Stimulated activated CD4-positive, alpha-beta T cell treated with anti-CD3 and anti-CD28 coated beads, Interleukin-12 subunit alpha, Interleukin-12 subunit beta, amount 100 ng/mL, for 4 hours (primary cell): ENCODE results near the gene RIN3.
"Not testable (repeated sequence)": the region's sequence is repeated elsewhere in the genome, so short reads cannot be mapped to it uniquely, and the experiment has no call there.

Experiments used
- DNase-seq: peaks from one replicate; pipeline ENCODE4 v3.0.0-alpha.2; 2020

The RIN3 gene

DNA sequence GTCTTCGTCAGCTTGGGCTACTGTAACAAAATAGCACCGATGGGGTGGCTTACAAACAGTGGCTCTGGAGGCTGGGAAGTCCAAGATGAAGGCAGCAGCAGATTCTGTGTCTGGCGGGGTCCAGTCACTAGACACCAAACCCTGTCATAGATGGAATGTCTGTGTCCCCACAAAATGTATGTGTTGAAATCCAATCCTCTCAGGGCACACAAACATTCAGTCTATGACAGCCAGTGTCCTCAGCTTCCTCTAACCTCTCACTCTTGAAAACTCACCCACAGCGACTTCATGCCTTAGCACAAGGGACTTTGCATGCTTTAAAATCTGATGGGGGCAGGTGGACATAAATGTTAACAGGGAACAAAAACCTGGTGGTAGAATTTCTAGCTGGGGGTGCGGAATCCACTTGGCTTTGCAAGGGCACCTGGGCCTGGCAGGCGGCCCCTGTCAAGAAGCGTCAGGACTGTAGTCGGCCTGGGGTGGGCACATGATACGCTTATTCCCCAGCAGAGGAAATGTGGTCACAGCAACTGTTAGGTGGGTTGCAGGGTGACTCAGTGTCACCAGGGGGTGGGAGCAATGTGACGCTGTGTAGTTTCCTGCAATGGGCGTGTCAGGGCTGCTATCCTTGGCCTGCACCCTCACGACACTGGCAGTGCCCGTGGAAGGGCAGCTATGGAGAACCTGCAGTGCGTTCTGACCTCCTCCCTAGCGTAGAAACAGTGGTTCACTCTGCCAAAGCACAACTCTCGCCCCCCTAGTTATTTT lies 17.7 kb downstream of the RIN3 start:
- DNase-seq, result peak; percentile 24

DNA sequence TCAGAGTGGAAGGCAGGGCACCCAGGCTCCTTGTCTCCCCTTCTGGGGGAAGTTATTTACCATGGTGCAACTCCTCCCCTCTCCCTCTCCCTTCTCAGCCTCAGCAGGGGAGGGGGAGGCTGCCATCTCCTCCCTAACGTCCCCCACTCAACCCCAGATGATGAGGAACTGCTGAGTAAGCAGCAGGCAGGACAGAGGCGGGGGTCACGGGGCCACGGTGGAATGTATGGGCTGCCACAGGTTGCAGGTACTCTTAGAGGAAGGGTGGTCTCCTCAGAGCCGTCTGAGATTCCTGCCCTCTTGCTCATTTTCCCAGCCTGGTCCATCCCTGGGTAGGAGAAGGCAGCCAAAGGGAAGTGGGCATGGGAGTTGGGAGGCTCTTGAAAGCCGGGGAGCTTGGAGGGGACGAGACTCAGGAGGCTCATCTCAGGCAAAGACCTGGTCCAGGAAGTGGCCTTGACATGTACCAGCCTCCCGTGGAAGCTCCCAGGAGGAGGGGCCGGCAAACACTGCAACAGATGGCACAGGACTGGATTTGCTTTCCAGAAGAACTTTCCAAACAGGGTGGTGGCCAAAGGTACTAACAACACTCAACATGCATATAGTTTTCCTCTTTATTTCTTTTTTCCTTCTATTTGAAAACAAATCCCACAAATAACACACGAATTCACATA lies 19.0 kb downstream of the RIN3 start:
- DNase-seq, result no peak

GRCh38 chr14:92534932-92535643 lies 21.5 kb downstream of the RIN3 start:
- no peak for DNase-seq

DNA sequence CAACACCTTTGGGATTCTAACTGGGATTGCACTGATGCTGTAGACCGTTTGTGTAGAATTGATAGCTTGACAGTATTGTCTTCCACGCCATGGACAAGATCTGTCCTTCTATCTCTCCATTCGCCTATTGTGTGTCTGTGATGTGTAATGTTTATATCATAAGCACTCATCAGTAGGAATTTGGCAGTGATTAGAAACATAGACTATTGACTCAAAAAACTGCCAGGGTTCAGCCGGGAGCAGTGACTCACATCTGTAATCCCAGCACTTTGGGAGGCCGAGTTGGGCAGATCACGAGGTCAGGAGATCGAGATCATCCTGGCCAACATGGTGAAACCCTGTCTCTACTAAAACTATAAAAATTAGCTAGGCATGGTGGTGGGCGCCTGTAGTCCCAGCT lies 22.6 kb downstream of the RIN3 start:
- DNase-seq, result not testable (repeated sequence)

GRCh38 chr14:92538412-92538985 lies 24.9 kb downstream of the RIN3 start:
- DNase-seq, result no peak

DNA sequence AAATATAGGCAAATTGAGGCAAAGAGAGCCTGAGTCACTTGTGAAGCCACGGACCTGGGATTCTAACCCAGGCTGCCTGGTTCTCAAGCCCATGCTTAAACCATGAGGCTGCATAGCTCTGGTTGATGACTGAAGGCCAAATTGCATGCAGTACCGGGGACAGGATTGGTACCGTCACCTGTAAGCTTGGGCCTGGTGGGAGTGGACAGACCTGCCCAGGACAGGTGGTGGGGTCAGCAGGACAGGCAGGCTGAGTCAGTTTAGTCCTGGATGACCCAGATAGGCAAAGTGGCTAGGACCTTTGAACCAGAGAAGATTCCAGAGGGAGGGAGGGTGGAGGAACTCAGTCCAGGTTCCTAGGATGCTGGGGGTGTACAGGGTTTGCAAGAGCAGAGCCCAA lies 25.8 kb downstream of the RIN3 start:
- DNase-seq, result no peak

DNA sequence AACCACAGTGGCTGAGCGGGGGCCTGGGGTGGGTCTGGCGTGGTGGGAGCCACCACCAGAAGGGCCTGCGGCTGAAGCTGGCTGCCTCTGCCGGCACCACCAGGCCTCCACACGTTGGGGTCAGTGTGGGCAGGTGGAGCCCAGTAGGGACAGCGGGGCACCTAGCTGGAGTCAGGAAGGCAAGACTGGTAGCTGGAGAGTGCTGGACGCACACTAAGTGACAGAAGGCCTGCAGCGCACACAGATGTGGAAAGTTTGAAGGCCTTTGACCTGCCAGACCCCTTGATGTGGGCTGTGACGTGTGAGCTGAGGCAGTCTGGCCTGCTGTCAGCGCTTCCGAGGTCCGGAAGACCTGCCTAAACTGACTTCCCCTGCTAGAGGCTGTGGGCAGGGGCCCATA lies 26.3 kb downstream of the RIN3 start:
- DNase-seq, result no peak

DNA sequence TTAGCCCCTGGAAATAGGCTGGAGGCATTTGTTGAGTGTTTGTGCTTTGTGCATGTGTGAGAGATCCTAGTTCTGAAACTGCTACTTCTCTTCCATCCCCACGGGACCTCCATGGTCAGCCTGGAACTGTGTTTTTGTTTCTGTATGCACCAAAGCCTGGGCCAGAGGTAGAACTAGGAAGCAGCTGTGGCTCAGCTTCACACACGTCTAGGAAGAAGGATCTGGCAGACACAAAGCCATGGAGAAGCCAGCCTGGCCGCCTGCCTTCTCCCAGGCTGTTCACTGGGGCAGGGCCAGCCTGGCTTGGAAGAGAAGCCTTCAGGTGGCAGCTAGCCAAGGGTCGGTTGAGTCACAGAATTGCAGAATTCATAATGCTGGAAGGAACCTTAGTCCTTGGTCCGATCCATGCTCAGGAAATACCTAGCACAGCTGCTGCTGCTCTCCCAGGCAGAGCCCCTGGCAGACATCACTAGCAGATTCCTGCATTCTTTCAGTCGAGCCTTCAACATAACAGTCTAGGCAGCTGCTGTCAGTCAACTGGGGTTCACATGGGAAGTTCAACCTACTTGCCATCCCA lies 27.0 kb downstream of the RIN3 start:
- no peak for DNase-seq

GRCh38 chr14:92542766-92543554 lies 29.4 kb downstream of the RIN3 start:
- DNase-seq, result no peak

DNA sequence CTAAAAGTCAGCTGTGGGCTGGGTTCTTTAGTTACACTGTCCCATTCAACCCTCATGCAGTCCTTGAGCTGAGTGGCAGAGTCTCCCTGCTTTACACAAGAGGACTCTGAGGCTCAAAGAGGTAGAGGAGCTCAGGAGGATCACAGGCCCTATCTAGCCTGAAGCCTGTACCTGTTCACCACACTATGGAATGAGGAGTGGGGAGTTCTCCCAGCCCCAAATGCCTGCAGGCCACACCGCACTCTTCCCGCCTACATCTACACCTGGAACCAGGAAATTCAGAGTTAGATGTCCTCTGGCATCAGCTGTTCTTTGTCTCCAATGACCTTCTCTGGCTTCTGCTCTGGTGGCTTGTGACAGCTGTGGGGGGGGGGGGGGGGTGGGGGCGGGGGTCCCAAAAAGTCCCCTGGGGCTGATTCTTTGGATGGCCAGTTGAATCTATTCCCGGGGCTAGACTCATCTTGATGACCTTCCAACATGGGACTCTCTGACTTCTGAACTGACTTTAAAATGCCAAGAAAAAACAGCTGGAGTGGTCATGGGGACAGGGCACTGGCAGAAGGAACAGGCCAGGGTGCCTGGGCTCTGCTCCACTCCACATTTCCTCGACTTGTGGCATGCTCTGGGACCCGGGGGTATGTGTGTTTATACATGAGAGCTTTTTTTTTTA lies 30.6 kb downstream of the RIN3 start:
- no peak for DNase-seq

GRCh38 chr14:92546347-92547053 lies 32.9 kb downstream of the RIN3 start:
- DNase-seq, result no peak

GRCh38 chr14:92549105-92549858 lies 35.7 kb downstream of the RIN3 start:
- DNase-seq, result no peak

DNA sequence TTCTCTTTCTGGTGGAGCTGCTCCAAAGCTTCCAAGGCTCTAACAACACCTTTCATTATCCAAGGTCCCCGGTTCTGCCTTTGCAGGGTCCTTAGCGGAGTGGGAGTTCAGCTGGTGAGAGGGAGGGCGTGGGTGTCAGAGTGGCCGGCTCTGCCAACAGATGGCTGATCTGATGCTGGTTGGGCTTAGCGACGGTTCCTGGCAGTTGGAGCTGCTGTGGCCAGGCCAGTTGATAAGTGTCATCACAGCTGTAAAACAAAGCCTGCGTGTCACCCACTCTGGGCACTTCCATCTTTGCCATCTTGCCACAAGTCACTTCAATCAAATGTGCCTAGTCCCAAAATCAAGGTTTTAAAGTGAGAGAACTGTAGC lies 36.3 kb downstream of the RIN3 start:
- DNase-seq, result no peak

- no peak for DNase-seq
Measured at GRCh38 chr14:92551044-92551841, 37.7 kb downstream of the RIN3 start.

DNA sequence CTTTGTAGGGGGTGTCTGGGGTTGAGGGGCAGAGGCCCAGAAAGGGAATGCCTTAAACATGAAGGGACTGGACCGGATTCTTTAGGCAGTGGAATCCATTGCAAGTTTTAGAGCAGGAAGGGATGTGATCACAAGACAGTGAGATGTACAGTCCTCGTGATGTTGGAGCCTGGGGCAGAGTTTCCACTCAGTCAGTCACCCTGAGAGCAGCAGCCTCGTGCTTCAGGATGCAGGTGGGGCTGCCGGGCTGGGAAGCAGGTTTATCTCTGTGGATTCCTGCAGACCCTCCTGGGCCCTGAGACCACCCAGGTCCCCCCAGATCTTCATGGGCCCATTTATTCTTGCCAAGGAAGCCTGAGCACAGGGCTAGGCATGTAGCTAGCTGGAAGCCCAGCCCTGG lies 38.5 kb downstream of the RIN3 start:
- DNase-seq, result no peak

DNA sequence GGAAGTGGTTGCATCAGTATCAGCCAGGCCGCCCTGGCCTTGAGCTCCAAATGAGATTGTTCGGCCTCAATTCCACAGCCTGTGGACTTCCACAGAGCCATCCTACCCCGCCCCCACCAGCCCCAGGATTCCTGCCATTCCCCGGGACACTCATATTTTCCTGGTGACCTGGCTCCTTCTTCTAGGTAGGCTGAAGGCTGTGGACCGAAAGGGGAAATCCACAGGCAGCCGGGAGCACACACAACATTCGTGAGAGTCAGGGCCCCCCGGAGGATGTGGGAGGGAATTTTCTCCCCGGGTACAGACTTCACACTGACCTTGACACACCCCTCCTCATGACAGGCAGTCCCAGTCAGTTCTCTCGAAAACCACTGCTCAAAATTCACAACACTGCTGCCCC lies 39.9 kb downstream of the RIN3 start:
- no peak for DNase-seq

DNA sequence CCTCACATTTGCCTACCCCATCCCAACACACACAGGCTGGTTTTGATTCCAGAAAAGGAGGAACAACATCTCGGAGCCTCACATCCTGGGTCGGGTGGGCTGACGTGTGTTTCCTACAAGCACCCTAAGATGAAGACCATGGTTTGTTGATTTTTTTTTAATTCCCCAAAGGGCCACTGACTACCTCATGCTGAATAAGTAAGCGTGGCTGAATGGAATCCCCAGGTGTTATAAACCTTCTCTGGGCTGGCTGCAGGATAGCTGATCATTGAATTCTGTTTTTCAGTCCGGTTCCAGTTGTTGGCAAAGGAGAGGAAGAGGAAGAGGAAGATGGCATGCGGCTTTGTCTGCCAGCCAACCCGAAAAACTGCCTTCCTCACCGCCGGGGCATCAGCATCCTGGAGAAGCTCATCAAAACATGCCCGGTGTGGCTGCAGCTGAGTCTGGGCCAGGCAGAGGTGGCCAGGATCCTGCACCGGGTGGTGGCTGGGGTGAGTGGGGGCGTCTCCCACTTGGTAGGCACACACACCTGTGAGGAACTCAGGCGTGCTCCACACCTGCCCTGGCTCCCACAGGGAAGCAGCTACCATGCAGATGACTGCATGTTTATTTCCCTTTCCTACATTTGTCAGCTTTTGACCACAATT lies 42.0 kb downstream of the RIN3 start:
- DNase-seq, result no peak

DNA sequence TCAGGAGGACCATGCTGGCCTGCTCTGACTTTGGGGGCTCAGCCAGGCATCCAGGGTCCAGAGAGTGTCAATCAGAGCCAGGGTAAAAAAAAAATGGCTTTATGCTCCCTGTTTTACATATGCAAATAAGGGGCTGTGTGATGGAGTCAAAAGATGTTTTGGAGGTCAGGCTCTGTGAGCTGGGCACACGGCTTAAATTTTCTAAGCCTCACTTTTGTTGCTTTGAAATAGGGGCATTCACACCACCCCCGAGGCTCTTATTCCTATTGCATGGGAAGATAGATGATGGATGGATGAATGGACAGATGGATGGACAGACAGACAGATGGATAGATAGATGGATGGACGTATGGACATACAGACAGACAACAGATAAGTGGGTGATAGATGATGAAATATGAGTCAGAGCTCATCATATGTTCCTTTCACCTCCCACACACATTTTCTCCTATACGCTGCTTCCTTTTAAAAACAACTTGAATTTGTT lies 42.7 kb downstream of the RIN3 start:
- DNase-seq, result no peak
